Tongue (tissue), 2 donors: ENCODE data around the gene ZNHIT6. TPM values are rescaled to one million over a fixed set of nuclear protein-coding genes. Genes with fewer than 3 reads are reported as not detected.
"Not testable (repeated sequence)": the region's sequence is repeated elsewhere in the genome, so short reads cannot be mapped to it uniquely, and the experiment has no call there.

ENCODE experiments used
- DNase-seq: peaks from one replicate; pipeline ENCODE4 v3.0.0-alpha.2; 2015
- total RNA-seq: library from RNA; depleted of rRNA; stranded (reverse); fragments of >200 nt; gene quantifications from one replicate; pipeline ENCODE4 v1.2.3, GENCODE V29; 2014

Gene ZNHIT6
- total RNA-seq: 12.5 TPM

GRCh38 chr1:85707990-85708828 is at the start of gene ZNHIT6:
Gene ZNHIT6 (minus strand): TSS chr1:85708433. CDS start chr1:85708284, 149 bp downstream.
- DNase-seq: peak; percentile 96

GRCh38 chr1:85756864-85757263 is 48.6 kb upstream of the ZNHIT6 start:
- DNase-seq: no peak

- DNase-seq: no peak
Measured at GRCh38 chr1:85748120-85748519, 39.9 kb upstream of the ZNHIT6 start.

- no peak for DNase-seq
Measured at GRCh38 chr1:85746777-85747176, 38.5 kb upstream of the ZNHIT6 start.

GRCh38 chr1:85743814-85744213 is 35.6 kb upstream of the ZNHIT6 start:
- DNase-seq: no peak

- no peak for DNase-seq
Measured at GRCh38 chr1:85734931-85735330, 26.7 kb upstream of the ZNHIT6 start.

GRCh38 chr1:85718678-85719340 is 10.6 kb upstream of the ZNHIT6 start:
- no peak for DNase-seq

GRCh38 chr1:85714418-85715114 is 6.3 kb upstream of the ZNHIT6 start:
- not testable (repeated sequence) for DNase-seq

- DNase-seq: peak; percentile 5
Measured at GRCh38 chr1:85708829-85709227, 595 bp upstream of the ZNHIT6 start.

- peak; percentile 2 for DNase-seq
Measured at GRCh38 chr1:85707267-85707989, 805 bp downstream of the ZNHIT6 start.

GRCh38 chr1:85705940-85706339 is 2.3 kb downstream of the ZNHIT6 start:
- no peak for DNase-seq

GRCh38 chr1:85700422-85700821 is 7.8 kb downstream of the ZNHIT6 start:
- DNase-seq: no peak

- DNase-seq: no peak
Measured at GRCh38 chr1:85697895-85698294, 10.3 kb downstream of the ZNHIT6 start.

- DNase-seq: peak; percentile 55
Measured at GRCh38 chr1:85692730-85693314, 15.4 kb downstream of the ZNHIT6 start.

- no peak for DNase-seq
Measured at GRCh38 chr1:85689775-85690404, 18.3 kb downstream of the ZNHIT6 start.

GRCh38 chr1:85683292-85684025 is 24.8 kb downstream of the ZNHIT6 start:
- DNase-seq: no peak

- peak; percentile 66 for DNase-seq
Measured at GRCh38 chr1:85681087-85681486, 27.1 kb downstream of the ZNHIT6 start.

GRCh38 chr1:85678193-85678592 is 30.0 kb downstream of the ZNHIT6 start:
- no peak for DNase-seq

- DNase-seq: no peak
Measured at GRCh38 chr1:85677656-85678055, 30.6 kb downstream of the ZNHIT6 start.

- DNase-seq: no peak
Measured at GRCh38 chr1:85672031-85672660, 36.1 kb downstream of the ZNHIT6 start.
